ENCODE data around the gene FGFR3. TPM values are rescaled to one million over a fixed set of nuclear protein-coding genes. Genes with fewer than 3 reads are reported as not detected.

Gene FGFR3
- total and polyA plus RNA-seq, 7 donors, result 0.16 to 14.0 (median 0.83) TPM

GRCh38 chr4:1837069-1837468, 44.0 kb downstream of the FGFR3 start:
- no peaks in the 10 kb centered on the region for H3K27me3 ChIP-seq
- no peak for DNase-seq
- no peak overlapping the region for H3K27ac ChIP-seq
- H3K4me1 ChIP-seq, result peaks cover 0 to 5% (median 0%) of the 10 kb centered on the region in 4 donors
- 96% methylated on average over 10 of the region's 10 CpGs for WGBS, 2 donors
- no peak for TF ChIP-seq CTCF (IDR thresholded peaks at IDR 0.05)
- TF ChIP-seq POLR2A (IDR thresholded peaks at IDR 0.05), result no peak
- no peak for TF ChIP-seq EP300 (IDR thresholded peaks at IDR 0.05)
- no peak for TF ChIP-seq POLR2AphosphoS5 (IDR thresholded peaks at IDR 0.05)
- intact Hi-C loops (cut with DNase I), result no loop called here
- H3K4me3 ChIP-seq, result no peak overlapping the region
- no peaks in the 10 kb centered on the region for H3K9me3 ChIP-seq
- peaks cover 32 to 92% (median 48%) of the 10 kb centered on the region in 4 donors for H3K36me3 ChIP-seq

GRCh38 chr4:1839282-1839681, 46.2 kb downstream of the FGFR3 start:
- Histone ChIP-seq H3K4me1 (peaks cover 0 to 10% (median 0%) of the 10 kb centered on the region in 4 donors), H3K4me3 (no peak overlapping the region), H3K27ac (no peak overlapping the region), H3K36me3 (peaks cover 29 to 86% (median 40%) of the 10 kb centered on the region in 4 donors), H3K9me3 (no peaks in the 10 kb centered on the region), H3K27me3 (no peaks in the 10 kb centered on the region)
- WGBS, 2 donors, result 49 to 69% methylated on average over 7 of the region's 7 CpGs
- intact Hi-C loops (cut with DNase I), result no loop called here
- TF ChIP-seq EP300 (IDR thresholded peaks at IDR 0.05) (no peak), CTCF (IDR thresholded peaks at IDR 0.05) (no peak), POLR2A (IDR thresholded peaks at IDR 0.05) (no peak), POLR2AphosphoS5 (IDR thresholded peaks at IDR 0.05) (no peak)
- no peak for DNase-seq

GRCh38 chr4:1841201-1841886, 48.3 kb downstream of the FGFR3 start:
- no peak overlapping the region for H3K27ac ChIP-seq

GRCh38 chr4:1841887-1842210, 48.8 kb downstream of the FGFR3 start:
- H3K36me3 ChIP-seq, result peaks cover 15 to 83% (median 32%) of the 10 kb centered on the region in 4 donors
- H3K4me3 ChIP-seq, result no peak overlapping the region
- no peak for TF ChIP-seq POLR2AphosphoS5 (IDR thresholded peaks at IDR 0.05)
- no peak for TF ChIP-seq EP300 (IDR thresholded peaks at IDR 0.05)
- TF ChIP-seq CTCF (IDR thresholded peaks at IDR 0.05), result no peak
- no peak for TF ChIP-seq POLR2A (IDR thresholded peaks at IDR 0.05)
- 90% methylated on average over 9 of the region's 9 CpGs for WGBS, 2 donors
- H3K4me1 ChIP-seq, result peaks cover 0 to 5% (median 0%) of the 10 kb centered on the region in 4 donors
- no peaks in the 10 kb centered on the region for H3K9me3 ChIP-seq
- intact Hi-C loops (cut with DNase I), result no loop called here
- H3K27me3 ChIP-seq, result no peaks in the 10 kb centered on the region
- no peak overlapping the region for H3K27ac ChIP-seq
- no peak for DNase-seq

More at GRCh38 chr4:1841201-1841886, 48.3 kb downstream of the FGFR3 start:
- no peaks in the 10 kb centered on the region for H3K9me3 ChIP-seq
- peaks cover 19 to 83% (median 31%) of the 10 kb centered on the region in 4 donors for H3K36me3 ChIP-seq
- 89 to 95% methylated on average over 31 of the region's 31 CpGs for WGBS, 2 donors
- intact Hi-C loops (cut with DNase I), result no loop called here
- H3K4me3 ChIP-seq, result no peak overlapping the region
- TF ChIP-seq CTCF (IDR thresholded peaks at IDR 0.05), result no peak
- TF ChIP-seq POLR2A (IDR thresholded peaks at IDR 0.05), result no peak
- TF ChIP-seq POLR2AphosphoS5 (IDR thresholded peaks at IDR 0.05), result no peak
- TF ChIP-seq EP300 (IDR thresholded peaks at IDR 0.05), result no peak
- no peak for DNase-seq
- H3K4me1 ChIP-seq, result peaks cover 0 to 5% (median 0%) of the 10 kb centered on the region in 4 donors
- H3K27me3 ChIP-seq, result no peaks in the 10 kb centered on the region
